Mesenteric fat pad (tissue), 1 donor: ENCODE data around the gene TNFSF4. TPM values are rescaled to one million over a fixed set of nuclear protein-coding genes. Genes with fewer than 3 reads are reported as not detected.
"Not testable (repeated sequence)": the region's sequence is repeated elsewhere in the genome, so short reads cannot be mapped to it uniquely, and the experiment has no call there.

Source experiments
- DNase-seq: peaks from one replicate; pipeline ENCODE4 v3.0.0-alpha.2; 2020; ENCODE audit warnings: low spot score
- long read RNA-seq: library from polyadenylated mRNA; unstranded; transcript quantifications from one replicate; pipeline ENCODE4 v2.0.0, GENCODE V29; 2020
- total RNA-seq: library from RNA; stranded (reverse); fragmentation: NEBNext Ultra II Directional; extraction: Animal tissue kit (Norgen Biotek cat#: 25700); gene quantifications from one replicate; pipeline ENCODE4 v1.2.1, GENCODE V29; 2021
- donor health status: DM: yes; HTN: yes; CAD: no.

Gene TNFSF4, protein sequence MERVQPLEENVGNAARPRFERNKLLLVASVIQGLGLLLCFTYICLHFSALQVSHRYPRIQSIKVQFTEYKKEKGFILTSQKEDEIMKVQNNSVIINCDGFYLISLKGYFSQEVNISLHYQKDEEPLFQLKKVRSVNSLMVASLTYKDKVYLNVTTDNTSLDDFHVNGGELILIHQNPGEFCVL
- 0.45 TPM for total RNA-seq
- long read RNA-seq, partial matches to known transcripts = 0 of 1 reads
- long read RNA-seq, other reads (novel, unspliced or antisense) = 1 of 1 reads

DNA sequence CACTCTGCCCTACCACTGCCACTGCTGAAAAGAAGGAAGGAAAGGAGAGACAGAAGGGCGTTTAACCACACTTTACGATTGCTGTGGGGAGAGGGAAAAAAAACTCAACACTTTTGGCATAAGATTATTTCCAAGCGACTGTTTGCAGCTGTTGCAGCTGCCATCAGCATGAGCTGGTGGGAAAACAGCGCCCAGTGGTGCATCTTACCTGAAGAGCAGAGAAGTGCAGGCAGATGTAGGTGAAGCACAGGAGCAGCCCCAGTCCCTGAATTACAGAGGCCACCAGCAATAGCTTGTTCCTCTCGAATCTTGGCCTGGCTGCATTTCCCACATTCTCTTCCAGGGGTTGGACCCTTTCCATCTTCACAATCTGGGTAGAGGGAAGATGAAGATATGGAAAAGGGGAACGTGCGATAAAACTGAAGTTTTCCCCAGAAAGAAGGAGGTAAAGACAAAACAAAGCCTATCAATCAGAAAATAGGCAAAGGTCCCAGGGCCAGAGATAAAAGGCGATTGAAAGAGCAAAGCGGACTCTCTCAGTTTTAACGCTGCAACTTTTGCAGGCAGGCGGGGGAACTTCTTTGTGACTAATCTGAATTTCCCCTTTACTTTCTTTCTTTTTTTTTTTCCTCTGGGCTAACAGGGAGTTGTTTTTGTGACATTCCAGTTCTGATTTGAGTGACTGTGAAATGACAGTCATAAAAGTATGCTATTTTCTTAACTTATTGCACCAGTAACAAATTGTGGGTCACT lies at the start of gene TNFSF4:
Gene TNFSF4, minus strand, starts transcription at position 516 of the 753 bp plus-strand sequence. Its CDS starts 155 bp downstream, at position 361.
- DNase-seq = no peak

DNA sequence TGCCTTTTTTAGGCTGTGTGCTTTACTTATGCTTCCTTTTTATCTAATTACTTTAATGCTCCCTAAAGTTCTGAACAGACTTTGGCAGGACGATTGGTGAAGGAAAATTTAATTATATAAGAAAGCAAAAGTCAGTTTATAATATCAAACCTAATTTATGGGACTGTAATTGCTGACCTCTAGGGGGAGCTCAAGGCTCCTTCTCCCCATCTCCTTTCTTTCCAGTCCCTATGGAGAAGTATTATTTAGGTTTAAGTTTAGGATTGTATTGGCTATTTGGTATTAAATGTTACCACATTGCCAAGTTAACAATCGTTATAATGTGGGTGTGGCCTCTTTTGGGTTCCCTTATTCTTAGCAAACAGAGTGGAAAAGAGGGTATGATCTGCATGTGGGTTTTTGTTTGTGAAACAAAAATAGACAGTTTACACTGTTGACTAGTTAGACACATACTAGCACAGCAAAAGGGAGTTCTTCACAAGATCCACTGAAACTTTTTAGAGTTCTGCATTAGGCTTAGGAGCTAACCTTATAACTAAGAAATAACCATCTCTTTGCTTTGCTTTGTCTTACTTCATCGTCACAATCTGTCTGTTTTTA lies 48.2 kb upstream of the TNFSF4 start:
- no peak for DNase-seq

DNA sequence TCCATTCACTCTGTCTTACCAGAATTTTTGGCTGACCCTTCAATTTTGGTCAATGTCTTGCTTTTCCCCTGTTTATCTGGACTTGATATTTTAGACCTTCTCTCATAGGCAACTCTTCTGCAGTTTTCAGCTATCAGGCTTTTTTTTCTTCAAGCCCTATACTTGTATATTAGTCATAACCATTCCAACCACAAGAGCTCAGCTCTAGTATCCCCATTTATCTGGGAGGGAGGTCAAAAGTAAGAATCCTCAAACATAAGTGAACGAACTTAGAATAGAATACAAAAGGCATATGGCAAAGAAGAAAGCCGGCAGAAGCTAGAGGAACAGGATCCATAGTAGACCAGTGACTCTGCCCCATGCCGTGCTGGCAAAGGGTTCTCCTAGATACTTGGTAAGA lies 45.9 kb upstream of the TNFSF4 start:
- no peak for DNase-seq

DNA sequence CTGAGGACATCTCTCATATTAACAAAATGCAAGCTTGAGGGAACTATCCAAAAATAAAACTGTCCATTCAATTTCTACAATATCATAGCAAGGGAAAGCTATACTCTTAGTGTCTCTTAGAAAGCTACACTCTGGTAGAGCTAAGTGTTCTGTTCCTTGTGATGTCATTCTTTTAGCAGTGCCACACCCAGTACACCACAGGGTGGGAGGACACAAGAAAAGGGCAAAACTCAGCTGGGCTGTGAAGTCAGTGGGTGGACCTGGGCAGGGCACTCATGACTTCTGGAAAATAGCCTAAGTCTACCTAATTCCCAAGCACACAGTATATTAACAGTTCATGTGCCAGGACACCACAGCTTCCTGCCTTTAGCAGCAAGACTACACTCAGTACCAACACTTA lies 42.2 kb upstream of the TNFSF4 start:
- DNase-seq = no peak

DNA sequence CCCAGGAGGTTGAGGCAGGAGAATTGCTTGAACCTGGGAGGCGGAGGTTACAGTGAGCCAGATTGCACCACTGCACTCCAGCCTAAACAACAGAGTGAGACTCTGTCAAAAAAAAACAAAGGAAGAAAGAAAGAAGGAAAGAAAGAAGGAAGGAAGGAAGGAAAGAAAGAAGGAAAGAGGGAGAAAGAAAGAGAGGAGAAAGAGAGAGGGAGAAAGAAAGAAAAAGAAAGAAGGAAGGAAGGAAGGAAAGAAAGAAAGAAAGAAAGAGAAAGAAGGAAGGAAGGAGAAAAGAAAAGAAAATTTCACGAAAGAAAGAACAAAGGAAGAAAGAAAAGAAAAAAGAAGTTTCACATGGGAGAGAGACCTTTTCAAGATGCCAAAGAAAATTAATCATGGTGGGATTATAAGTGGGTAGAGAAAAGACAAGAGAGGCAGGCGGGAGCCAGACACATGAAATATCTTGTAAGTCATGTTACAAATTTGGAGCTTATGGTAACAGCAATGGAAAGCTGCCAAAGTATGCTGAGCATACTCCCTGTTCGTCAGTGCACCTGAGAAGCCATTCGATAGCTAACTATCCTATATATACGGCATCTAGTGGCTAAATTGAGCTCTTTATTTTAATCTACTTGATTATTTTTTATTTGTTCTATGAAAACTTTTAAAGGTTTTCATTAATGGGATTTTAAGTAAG lies 41.3 kb upstream of the TNFSF4 start:
- no peak for DNase-seq

DNA sequence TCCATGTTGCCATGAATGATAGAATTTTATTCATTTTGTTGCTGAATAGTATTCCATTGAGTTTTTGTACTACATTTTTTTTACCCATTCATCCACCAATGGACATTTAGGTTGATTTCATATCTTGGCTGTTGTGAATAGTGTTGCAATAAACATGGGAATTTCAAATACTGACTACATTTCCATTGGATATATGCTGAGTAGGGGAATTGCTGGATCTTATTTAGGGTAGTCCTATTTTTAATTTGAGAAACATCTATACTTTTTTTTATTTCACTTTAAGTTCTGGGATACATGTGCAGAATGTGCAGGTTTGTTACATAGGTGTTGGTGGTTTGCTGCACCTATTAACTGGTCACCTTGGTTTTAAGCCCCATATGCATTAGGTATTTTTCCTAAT lies 38.8 kb upstream of the TNFSF4 start:
- DNase-seq = no peak

DNA sequence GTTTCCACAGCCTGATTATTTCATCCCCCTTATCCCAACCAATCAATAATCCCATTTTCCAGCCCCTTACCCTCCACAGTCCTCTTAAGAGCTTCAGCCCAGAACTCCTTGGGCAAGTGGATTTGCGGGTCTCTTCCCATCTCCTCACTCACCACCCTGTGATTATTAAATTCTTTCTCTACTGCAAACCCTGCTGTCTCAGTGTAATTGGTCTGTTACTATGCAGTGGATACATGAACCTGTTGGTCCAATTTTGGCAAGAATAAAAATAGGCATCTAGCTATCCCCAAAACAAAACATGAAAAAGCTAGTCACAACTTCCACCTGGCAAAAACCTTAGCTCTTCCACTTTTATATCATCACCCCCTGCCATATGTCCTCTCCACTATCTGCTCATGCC lies 36.2 kb upstream of the TNFSF4 start:
- no peak for DNase-seq

DNA sequence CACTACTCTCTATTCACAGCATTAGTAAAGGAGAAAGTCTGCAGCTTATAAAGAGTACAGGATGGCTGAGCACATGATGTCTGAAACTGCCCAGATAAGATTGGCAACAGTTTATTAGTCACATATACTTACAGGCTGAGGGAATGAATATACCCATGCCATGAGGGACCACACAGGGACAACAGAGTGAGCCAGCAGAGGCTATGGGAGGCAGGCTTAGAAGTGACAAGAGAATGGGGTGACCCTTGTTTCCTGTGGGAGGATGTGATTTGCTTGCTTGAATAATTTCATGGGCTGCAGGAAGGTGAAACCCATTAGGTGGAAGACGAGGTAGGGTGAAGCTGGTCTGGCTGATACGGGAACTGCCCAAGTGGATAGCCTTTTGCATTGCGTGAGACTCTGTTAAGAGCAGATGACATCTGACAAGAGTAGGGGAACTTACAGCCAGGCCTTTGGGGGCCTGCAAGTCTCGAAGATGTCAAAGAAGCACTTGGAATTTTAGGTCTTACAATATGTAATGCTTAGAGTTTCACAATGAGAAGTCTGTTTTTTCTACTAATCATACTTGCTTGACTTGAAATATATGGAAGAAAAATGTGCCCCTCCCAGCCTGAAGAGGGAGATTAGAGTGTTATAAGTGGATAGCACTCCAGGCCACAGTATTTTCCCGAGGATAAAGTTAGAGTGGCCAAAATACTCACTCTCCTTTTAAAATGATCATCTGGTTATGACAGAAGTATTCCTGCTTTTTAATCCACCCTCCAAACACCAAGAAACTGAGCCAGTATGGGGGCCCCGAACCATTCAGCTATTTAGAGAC lies 34.6 kb upstream of the TNFSF4 start:
- DNase-seq = no peak

DNA sequence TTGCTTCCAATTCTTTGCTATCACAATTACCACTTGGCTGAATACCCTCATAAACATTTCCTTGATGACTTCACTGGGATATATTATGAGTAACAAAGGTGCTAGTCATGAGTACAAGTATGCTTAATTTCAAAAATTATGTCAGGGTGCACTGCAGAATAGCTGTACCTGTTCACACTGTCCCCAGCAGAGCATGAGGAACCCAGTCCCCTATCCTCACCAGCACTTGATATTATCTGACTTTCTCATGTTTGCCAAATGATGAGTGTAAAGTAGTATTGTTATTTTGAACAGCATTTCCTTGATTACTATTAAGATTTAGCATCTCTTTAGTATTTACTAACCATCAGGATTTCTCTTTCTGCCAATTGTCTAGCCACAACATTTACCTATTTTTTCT lies 33.5 kb upstream of the TNFSF4 start:
- DNase-seq = no peak

DNA sequence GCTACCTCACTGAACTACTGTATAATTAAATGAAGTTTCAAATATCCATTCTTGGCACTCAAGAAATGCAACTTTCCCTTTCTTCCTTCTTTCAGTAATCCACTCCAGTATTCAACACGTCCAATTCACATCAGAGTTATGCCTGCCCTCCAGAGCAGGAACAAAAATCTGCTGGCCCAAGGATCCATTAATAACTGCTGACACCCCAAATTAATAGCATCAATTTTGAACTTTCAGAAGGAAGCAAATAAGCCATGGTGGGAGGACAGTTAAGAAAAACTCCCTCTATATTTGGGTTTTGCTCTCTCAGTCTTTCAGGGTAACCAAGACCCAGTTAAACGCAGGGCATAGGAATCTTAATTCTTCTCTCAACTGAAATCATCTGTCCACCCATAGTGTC lies 31.9 kb upstream of the TNFSF4 start:
- DNase-seq = no peak

DNA sequence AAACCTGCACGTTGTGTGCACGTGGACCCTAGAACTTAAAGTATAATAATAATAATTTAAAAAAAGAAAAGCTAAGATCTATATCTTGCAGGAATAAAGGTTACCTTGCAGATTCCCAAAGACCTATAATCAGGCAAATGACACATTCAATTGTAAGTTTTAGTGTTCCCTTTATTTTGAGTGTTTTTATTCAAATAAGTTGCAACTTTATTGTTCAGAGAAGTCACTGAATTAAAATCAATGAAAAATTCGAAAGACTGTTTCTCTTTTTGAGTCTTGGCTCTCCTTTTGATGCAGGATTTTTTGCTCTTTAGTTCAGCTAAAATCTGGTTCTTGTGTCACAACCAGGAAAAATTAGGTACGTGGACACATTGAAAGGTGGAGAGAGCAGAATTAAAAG lies 27.8 kb upstream of the TNFSF4 start:
- DNase-seq = no peak

DNA sequence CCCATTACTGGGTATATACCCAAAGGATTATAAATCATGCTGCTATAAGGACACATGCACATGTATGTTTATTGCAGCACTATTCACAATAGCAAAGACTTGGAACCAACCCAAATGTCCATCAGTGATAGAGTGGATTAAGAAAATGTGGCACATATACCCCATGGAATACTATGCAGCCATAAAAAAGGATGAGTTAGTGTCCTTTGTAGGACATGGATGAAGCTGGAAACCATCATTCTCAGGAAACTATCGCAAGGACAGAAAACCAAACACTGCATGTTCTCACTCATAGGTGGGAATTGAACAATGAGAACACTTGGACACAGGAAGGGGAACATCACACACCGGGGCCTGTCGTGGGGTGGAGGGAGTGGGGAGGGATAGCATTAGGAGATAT lies 27.3 kb upstream of the TNFSF4 start:
- not testable (repeated sequence) for DNase-seq

DNA sequence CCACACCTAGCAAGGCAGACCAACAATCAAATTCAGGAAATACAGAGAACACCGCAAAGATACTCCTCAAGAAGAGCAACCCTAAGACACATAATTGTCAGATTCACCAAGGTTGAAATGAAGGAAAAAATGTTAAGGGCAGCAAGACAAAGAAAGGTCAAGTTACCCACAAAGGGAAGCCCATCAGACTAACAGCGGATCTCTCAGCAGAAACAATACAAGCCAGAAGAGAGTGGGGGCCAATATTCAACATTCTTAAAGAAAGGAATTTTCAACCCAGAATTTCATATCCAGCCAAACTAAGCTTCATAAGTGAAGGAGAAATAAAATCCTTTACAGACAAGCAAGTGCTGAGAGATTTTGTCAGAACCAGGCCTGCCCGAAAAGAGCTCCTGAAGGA lies 21.9 kb upstream of the TNFSF4 start:
- not testable (repeated sequence) for DNase-seq

DNA sequence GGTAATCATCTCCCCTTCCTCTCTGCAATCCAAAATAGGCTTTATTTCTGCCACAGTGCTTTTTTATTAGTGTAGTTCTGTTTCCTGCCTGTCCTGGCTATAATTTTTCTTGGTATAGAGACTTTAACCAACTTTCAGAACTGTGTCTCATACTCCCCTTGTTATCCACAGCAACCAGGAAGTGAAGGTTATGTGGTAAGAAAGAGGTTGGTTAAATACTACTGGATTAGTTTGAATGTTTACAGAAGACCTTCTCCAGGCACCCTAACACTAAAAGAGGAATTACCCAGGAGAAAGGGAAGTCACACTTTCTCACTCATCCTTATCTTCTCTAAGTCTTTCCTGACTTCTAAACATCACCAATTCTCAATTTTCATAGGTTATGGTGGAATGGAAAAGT lies 17.8 kb upstream of the TNFSF4 start:
- no peak for DNase-seq

DNA sequence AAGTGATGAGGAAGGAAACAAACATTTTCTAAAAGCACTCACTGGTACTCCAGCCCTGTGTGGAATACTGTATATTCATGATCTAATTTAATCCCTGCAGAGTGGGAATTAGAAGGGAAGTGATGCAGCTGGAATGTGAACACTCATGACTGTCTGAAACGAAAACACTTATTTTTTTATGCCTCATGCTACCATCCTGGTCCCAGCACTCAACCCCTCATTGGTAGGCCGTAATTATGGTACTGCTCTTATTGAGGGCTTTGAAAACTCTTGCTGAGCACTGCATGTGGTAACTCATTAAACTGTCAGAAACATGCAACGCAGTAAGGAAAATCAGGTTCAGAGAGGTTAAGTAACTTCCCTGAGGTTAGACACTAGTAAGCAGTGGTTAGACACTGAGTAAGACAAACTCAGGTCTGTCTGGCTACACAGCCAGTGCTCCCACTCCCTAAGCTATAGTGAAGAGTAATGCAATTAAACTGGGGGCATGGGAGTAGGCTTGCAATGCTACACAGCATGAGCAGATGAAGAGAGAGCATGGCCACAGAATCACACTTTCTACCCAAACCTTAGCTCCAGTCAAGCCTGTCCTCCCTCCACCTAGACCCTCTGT lies 17.3 kb upstream of the TNFSF4 start:
- no peak for DNase-seq

DNA sequence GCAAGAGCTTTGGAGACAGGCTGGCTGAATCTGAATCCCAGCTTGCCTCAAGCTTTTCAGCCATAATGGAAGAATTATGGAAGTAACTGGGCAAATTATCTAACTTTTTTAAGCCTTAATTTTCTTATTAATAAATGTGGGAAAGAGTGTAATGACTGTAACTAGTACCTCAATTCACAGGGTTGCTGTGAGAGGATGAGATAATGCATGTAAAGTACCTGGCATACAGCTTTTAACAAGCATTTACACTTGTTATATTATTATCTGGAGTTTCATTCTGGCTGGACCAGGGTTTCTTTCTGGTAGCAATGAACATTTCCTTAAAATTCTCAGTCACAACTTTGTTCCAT lies 15.9 kb upstream of the TNFSF4 start:
- DNase-seq = no peak

DNA sequence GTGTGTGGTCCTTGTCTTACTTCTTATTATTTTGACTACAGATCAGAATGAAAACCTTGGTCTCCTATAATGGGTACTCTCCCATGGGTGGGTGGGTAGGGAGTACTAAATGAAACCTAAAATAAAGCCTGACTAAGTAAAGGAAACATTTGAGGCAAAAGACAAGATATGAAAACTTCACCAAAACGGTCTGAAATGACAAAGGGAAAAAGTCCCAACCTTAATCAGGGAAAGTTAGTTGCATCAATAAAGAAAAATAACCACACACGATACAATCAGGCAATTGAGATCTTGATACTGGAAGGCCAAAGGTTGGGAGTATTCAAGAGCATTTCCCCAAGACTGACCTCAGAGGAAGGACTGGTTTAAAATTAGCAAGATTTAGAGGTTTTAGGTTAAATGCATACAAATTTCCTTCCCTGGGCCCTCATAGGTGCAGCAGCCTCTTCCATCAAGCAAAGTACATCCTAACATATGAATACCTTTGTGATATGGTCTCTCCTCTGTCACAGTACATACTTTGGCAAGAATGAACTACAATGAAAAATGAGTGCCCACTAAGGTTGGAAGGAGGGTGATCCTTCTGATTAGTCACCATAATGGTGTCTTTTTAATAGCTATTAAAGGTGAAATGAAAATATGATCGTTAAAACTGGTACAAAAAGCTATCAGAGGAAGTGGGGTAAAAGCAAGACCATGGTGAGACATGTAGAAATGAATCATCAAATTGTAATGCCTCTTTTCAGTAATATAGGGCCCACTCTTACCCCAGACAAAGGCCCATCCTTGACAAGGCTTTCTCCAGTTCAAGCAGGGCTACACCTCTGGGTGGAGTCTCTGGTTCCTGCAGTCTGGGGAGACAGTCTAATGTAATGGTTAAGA lies 15.3 kb upstream of the TNFSF4 start:
- DNase-seq = no peak

DNA sequence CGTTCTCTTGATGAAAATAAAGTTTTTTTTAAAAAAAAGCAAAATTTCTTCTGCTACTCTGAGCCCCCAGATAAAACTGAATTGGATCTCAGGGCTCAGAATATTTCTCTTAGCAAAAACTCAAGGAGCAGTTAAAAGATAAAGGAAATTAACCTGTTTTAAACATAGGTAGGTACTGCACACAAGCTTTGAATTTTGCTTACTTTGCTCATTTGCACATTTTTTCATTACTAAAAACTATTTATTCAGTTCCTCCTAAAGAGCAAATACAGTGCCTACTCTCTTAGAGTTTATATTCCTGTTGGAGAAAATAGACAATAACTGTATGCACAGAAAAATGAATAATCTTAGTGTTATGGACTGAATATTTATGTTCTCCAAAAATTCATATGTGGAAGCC lies 13.0 kb upstream of the TNFSF4 start:
- no peak for DNase-seq

DNA sequence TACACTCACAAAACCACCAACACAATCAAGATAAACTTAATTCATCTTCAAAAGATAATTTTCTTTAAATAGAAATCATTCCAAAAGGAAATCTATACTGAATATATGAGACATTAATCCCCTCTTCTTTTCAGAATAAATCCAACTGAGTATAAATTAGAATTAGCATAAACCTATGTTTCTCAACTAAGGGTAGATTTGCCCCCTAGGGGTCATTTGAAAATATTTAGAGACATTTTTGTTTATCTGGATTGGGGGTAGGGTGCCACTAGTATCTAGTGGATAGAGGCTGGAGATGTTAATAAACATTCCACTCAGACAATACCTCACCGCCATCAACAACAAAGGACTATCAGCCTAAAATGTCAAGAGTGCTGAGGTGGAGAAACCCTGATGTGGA lies 6.5 kb upstream of the TNFSF4 start:
- no peak for DNase-seq
